Subcutaneous abdominal adipose tissue (tissue), 5 donors: ENCODE data around the gene MUC5AC.
"Not testable (repeated sequence)": the region's sequence is repeated elsewhere in the genome, so short reads cannot be mapped to it uniquely, and the experiment has no call there.

Source experiments
- H3K27ac ChIP-seq: one replicate; pipeline ENCODE4 v1.7.0; 2013; ENCODE audit warnings: low read depth, mild to moderate bottlenecking, inconsistent platforms, low read length, moderate library complexity
- H3K27me3 ChIP-seq, 5 donors: one replicate each; pipeline ENCODE4 v1.7.0; 2013; ENCODE audit warnings: low read length in 5 of 5, inconsistent platforms in 1 of 5; ENCODE audit not compliant: control insufficient read depth in 5 of 5, insufficient read depth in 4 of 5
- H3K36me3 ChIP-seq, 5 donors: one replicate each; pipeline ENCODE4 v1.7.0; 2013; ENCODE audit warnings: low read length in 5 of 5; ENCODE audit not compliant: control insufficient read depth in 5 of 5, insufficient read depth in 5 of 5
- H3K4me1 ChIP-seq, 5 donors: one replicate each; pipeline ENCODE4 v1.7.0; 2013; ENCODE audit warnings: low read length in 5 of 5, mild to moderate bottlenecking in 3 of 5, moderate library complexity in 1 of 5; ENCODE audit not compliant: control insufficient read depth in 5 of 5, insufficient read depth in 5 of 5
- H3K4me3 ChIP-seq, 5 donors: one replicate each; pipeline ENCODE4 v1.7.0; 2013; ENCODE audit warnings: low read length in 5 of 5, low read depth in 1 of 5
- H3K9ac ChIP-seq, 5 donors: one replicate each; pipeline ENCODE4 v1.7.0; 2013; ENCODE audit warnings: low read length in 5 of 5, mild to moderate bottlenecking in 4 of 5, moderate library complexity in 3 of 5
- H3K9me3 ChIP-seq, 5 donors: one replicate each; pipeline ENCODE4 v1.7.0; 2013; ENCODE audit warnings: low read length in 5 of 5; ENCODE audit not compliant: control insufficient read depth in 5 of 5
- donor health status: healthy.
- donor health status: healthy.
- donor health status: healthy.
- donor health status: healthy.
- donor health status: healthy.

Gene MUC5AC

GRCh38 chr11:1163321-1163910 lies 5.7 kb downstream of the MUC5AC start:
- no peak overlapping the region for H3K9ac ChIP-seq

GRCh38 chr11:1163911-1164735 lies 6.4 kb downstream of the MUC5AC start:
- no peak overlapping the region for H3K27ac ChIP-seq
- peaks cover 0 to 7% (median 0%) of the 10 kb centered on the region in 5 donors for H3K9me3 ChIP-seq
- H3K4me3 ChIP-seq: no peak overlapping the region
- no peak overlapping the region for H3K9ac ChIP-seq
- H3K4me1 ChIP-seq: no peaks in the 10 kb centered on the region
- H3K27me3 ChIP-seq: peaks cover 8 to 24% (median 12%) of the 10 kb centered on the region in 5 donors
- H3K36me3 ChIP-seq: no peaks in the 10 kb centered on the region

More at GRCh38 chr11:1163321-1163910, 5.7 kb downstream of the MUC5AC start:
- H3K36me3 ChIP-seq: no peaks in the 10 kb centered on the region
- no peaks in the 10 kb centered on the region for H3K9me3 ChIP-seq
- H3K4me3 ChIP-seq: no peak overlapping the region
- H3K27ac ChIP-seq: no peak overlapping the region
- H3K27me3 ChIP-seq: peaks cover 8 to 24% (median 12%) of the 10 kb centered on the region in 5 donors
- no peaks in the 10 kb centered on the region for H3K4me1 ChIP-seq

GRCh38 chr11:1164779-1165255 lies 7.1 kb downstream of the MUC5AC start:
- not testable (repeated sequence) for H3K9me3 ChIP-seq, H3K4me1 ChIP-seq, H3K4me3 ChIP-seq, H3K36me3 ChIP-seq, H3K9ac ChIP-seq, H3K27ac ChIP-seq
- H3K27me3 ChIP-seq: peaks cover 8 to 24% (median 12%) of the 10 kb centered on the region in 5 donors

- Histone ChIP-seq H3K9me3 (peaks cover 0 to 7% (median 0%) of the 10 kb centered on the region in 5 donors), H3K4me3 (no peak overlapping the region), H3K27me3 (peaks cover 6 to 24% (median 12%) of the 10 kb centered on the region in 5 donors), H3K9ac (no peak overlapping the region), H3K36me3 (no peaks in the 10 kb centered on the region), H3K4me1 (no peaks in the 10 kb centered on the region), H3K27ac (no peak overlapping the region)
Measured at GRCh38 chr11:1165256-1166041, 7.7 kb downstream of the MUC5AC start.

- H3K27me3 ChIP-seq: peaks cover 0 to 15% (median 11%) of the 10 kb centered on the region in 5 donors
- no peaks in the 10 kb centered on the region for H3K4me1 ChIP-seq
- no peak overlapping the region for H3K9ac ChIP-seq
- no peaks in the 10 kb centered on the region for H3K36me3 ChIP-seq
- no peak overlapping the region for H3K4me3 ChIP-seq
- peaks cover 0 to 7% (median 0%) of the 10 kb centered on the region in 5 donors for H3K9me3 ChIP-seq
- no peak overlapping the region for H3K27ac ChIP-seq
Measured at GRCh38 chr11:1167256-1167655, 9.5 kb downstream of the MUC5AC start.

GRCh38 chr11:1167751-1168231 lies 10.0 kb downstream of the MUC5AC start:
- H3K36me3 ChIP-seq: no peaks in the 10 kb centered on the region

GRCh38 chr11:1168256-1168655 lies 10.5 kb downstream of the MUC5AC start:
- no peak overlapping the region for H3K4me3 ChIP-seq
- no peaks in the 10 kb centered on the region for H3K4me1 ChIP-seq
- peaks cover 0 to 7% (median 0%) of the 10 kb centered on the region in 5 donors for H3K9me3 ChIP-seq
- H3K9ac ChIP-seq: no peak overlapping the region
- H3K36me3 ChIP-seq: no peaks in the 10 kb centered on the region
- no peak overlapping the region for H3K27ac ChIP-seq
- H3K27me3 ChIP-seq: peaks cover 0 to 13% (median 5%) of the 10 kb centered on the region in 5 donors

More at GRCh38 chr11:1167751-1168231, 10.0 kb downstream of the MUC5AC start:
- Histone ChIP-seq H3K4me3 (no peak overlapping the region), H3K4me1 (no peaks in the 10 kb centered on the region), H3K27ac (no peak overlapping the region), H3K27me3 (peaks cover 0 to 13% (median 7%) of the 10 kb centered on the region in 5 donors), H3K9ac (no peak overlapping the region), H3K9me3 (peaks cover 0 to 7% (median 0%) of the 10 kb centered on the region in 5 donors)

GRCh38 chr11:1168721-1169161 lies 11.0 kb downstream of the MUC5AC start:
- peaks cover 0 to 7% (median 0%) of the 10 kb centered on the region in 5 donors for H3K9me3 ChIP-seq
- peaks cover 0 to 13% (median 5%) of the 10 kb centered on the region in 5 donors for H3K27me3 ChIP-seq
- H3K4me3 ChIP-seq: no peak overlapping the region
- no peak overlapping the region for H3K27ac ChIP-seq
- H3K4me1 ChIP-seq: no peaks in the 10 kb centered on the region
- no peak overlapping the region for H3K9ac ChIP-seq
- no peaks in the 10 kb centered on the region for H3K36me3 ChIP-seq

GRCh38 chr11:1171223-1171984 lies 13.7 kb downstream of the MUC5AC start:
- Histone ChIP-seq H3K27me3 (peaks cover 0 to 10% (median 3%) of the 10 kb centered on the region in 5 donors), H3K9me3 (peaks cover 0 to 7% (median 3%) of the 10 kb centered on the region in 5 donors), H3K4me3 (no peak overlapping the region), H3K36me3 (no peaks in the 10 kb centered on the region), H3K27ac (no peak overlapping the region), H3K4me1 (no peaks in the 10 kb centered on the region), H3K9ac (no peak overlapping the region)
